ENCODE measurements around the gene KIAA1755.

DNA sequence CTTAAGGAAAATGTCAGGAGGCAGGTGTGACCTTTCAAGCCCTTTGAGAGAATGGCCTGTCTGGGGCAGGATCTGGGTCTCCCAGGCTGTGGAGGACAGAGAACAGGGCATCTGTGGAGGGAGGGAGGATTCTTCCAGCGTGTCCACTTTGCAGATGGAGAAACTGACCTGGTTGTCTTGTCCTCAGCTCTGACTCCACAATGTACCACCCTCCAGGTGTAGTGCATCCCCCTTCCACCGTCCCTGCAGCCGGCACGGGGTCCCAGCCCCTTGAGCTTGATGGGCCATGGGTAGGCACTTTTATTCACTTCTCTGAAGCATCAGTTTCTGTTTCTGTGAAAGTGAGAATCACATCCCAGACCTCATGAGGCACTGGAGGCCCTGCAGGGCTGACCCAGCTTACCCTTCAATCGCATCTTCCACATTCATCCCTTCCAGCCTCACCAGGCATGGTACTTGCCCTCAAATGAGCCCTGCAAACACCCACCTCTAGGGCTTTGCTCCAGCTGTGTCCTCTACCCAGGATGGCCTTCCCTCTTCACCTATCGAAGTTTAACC lies 90.8 kb downstream of the KIAA1755 start:
- no peak for TF ChIP-seq POLR2A (IDR thresholded peaks at IDR 0.05)
- TF ChIP-seq CTCF (IDR thresholded peaks at IDR 0.05 in 4 of 5, conservative IDR thresholded peaks at IDR 0.05 in 1 of 5) = no peak

All from gastrocnemius medialis (tissue), 4 donors.